Measurements from ENCODE around the gene ERLEC1.

DNA sequence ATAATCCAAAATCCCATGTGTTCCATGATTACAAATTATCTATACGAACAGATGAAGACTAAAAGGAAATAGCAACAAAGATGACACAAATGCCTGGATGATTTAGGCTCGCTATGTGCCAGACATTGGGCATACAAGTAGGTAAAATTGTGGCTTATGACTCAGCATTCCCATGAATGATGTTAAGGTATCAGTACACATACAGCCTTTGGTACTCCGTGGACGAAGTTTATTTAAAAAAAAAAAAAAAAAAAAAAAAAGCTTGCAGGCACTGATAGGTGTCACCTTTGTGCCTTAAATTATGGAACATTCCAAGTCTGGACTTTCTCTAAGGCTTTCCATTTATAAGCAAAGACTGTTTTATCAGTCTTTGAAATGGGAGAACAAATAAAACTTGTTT lies 16.6 kb upstream of the ERLEC1 start:
- TF ChIP-seq, protein P1, sequence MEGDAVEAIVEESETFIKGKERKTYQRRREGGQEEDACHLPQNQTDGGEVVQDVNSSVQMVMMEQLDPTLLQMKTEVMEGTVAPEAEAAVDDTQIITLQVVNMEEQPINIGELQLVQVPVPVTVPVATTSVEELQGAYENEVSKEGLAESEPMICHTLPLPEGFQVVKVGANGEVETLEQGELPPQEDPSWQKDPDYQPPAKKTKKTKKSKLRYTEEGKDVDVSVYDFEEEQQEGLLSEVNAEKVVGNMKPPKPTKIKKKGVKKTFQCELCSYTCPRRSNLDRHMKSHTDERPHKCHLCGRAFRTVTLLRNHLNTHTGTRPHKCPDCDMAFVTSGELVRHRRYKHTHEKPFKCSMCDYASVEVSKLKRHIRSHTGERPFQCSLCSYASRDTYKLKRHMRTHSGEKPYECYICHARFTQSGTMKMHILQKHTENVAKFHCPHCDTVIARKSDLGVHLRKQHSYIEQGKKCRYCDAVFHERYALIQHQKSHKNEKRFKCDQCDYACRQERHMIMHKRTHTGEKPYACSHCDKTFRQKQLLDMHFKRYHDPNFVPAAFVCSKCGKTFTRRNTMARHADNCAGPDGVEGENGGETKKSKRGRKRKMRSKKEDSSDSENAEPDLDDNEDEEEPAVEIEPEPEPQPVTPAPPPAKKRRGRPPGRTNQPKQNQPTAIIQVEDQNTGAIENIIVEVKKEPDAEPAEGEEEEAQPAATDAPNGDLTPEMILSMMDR (IDR thresholded peaks at IDR 0.05): no peak
- TF ChIP-seq SREBF2 (IDR thresholded peaks at IDR 0.05): no peak
- TF ChIP-seq, protein P2, sequence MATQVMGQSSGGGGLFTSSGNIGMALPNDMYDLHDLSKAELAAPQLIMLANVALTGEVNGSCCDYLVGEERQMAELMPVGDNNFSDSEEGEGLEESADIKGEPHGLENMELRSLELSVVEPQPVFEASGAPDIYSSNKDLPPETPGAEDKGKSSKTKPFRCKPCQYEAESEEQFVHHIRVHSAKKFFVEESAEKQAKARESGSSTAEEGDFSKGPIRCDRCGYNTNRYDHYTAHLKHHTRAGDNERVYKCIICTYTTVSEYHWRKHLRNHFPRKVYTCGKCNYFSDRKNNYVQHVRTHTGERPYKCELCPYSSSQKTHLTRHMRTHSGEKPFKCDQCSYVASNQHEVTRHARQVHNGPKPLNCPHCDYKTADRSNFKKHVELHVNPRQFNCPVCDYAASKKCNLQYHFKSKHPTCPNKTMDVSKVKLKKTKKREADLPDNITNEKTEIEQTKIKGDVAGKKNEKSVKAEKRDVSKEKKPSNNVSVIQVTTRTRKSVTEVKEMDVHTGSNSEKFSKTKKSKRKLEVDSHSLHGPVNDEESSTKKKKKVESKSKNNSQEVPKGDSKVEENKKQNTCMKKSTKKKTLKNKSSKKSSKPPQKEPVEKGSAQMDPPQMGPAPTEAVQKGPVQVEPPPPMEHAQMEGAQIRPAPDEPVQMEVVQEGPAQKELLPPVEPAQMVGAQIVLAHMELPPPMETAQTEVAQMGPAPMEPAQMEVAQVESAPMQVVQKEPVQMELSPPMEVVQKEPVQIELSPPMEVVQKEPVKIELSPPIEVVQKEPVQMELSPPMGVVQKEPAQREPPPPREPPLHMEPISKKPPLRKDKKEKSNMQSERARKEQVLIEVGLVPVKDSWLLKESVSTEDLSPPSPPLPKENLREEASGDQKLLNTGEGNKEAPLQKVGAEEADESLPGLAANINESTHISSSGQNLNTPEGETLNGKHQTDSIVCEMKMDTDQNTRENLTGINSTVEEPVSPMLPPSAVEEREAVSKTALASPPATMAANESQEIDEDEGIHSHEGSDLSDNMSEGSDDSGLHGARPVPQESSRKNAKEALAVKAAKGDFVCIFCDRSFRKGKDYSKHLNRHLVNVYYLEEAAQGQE (IDR thresholded peaks at IDR 0.05): no peak
